IMR-90 (cell line): Measurements from ENCODE around the gene ABL1. TPM values are rescaled to one million over a fixed set of nuclear protein-coding genes. Genes with fewer than 3 reads are reported as not detected.

Source experiments
- ATAC-seq: fragments of 200-7000 bp; cut with Tn5 transposase; 2 replicates; pipeline ENCODE4 v1.9.1; 2020; ENCODE audit warnings: low read depth, mild to moderate bottlenecking, moderate library complexity
- BruUV-seq: library from RNA; stranded (reverse); fragments of 400-500 nt; replicated peaks from 2 replicates; lab custom pipeline; 2021; lab: Mats Ljungman, UMichigan
- CTCF ChIA-PET: fragments of 300-600 bp; formaldehyde crosslinking; extraction: SDS; loops from one replicate; lab custom pipeline; 2021; ENCODE audit warnings: antibody characterized with exemption; lab: Yijun Ruan, JAX
- POLR2A ChIA-PET: fragments of 300-600 bp; sonication (Branson Sonifier 250); formaldehyde crosslinking; loops from one replicate; lab custom pipeline; 2022; ENCODE audit warnings: antibody characterized with exemption; ENCODE audit not compliant: unreplicated experiment; lab: Charles Lee
- DNase-seq: peaks from one replicate; pipeline ENCODE4 v3.0.0; 2013
- H2AFZ ChIP-seq: replicated peaks from 2 replicates; pipeline ENCODE3; 2013; ENCODE audit warnings: low read length, mild to moderate bottlenecking; ENCODE audit not compliant: poor library complexity
- H2AK5ac ChIP-seq: 2 replicates; pipeline ENCODE4 v1.6.1; 2013; ENCODE audit warnings: low read depth, low read length, inconsistent platforms
- H2AK9ac ChIP-seq: replicated peaks from 2 replicates; pipeline ENCODE3; 2013; ENCODE audit warnings: mild to moderate bottlenecking, low read depth, low read length, moderate library complexity; ENCODE audit not compliant: poor library complexity
- H2BK120ac ChIP-seq: 2 replicates; pipeline ENCODE4 v1.6.1; 2013; ENCODE audit warnings: low read depth, low read length, inconsistent platforms
- H2BK15ac ChIP-seq: 3 replicates; pipeline ENCODE4 v1.6.1; 2013; ENCODE audit warnings: low read depth, low read length, inconsistent platforms
- H2BK20ac ChIP-seq: 2 replicates; pipeline ENCODE4 v1.6.1; 2013; ENCODE audit warnings: low read depth, mild to moderate bottlenecking, inconsistent platforms, low read length, moderate library complexity
- H2BK5ac ChIP-seq: 2 replicates; pipeline ENCODE4 v1.6.1; 2013; ENCODE audit warnings: mild to moderate bottlenecking, low read depth, low read length, inconsistent platforms; ENCODE audit not compliant: poor library complexity, severe bottlenecking
- H3K14ac ChIP-seq: replicated peaks from 2 replicates; pipeline ENCODE4 v1.6.1; 2013; ENCODE audit warnings: low read depth, low read length, inconsistent platforms
- H3K18ac ChIP-seq: 2 replicates; pipeline ENCODE4 v1.6.1; 2013; ENCODE audit warnings: low read depth, low read length, control low read depth
- H3K23ac ChIP-seq: 2 replicates; pipeline ENCODE4 v1.6.1; 2013; ENCODE audit warnings: low read depth, low read length, inconsistent platforms
- H3K27ac ChIP-seq: 2 replicates; pipeline ENCODE4 v1.5.1; 2013; ENCODE audit warnings: mild to moderate bottlenecking, control low read depth, low read length; ENCODE audit not compliant: insufficient read depth
- H3K27me3 ChIP-seq: 2 replicates; pipeline ENCODE4 v1.6.1; 2013; ENCODE audit warnings: low read length; ENCODE audit not compliant: control insufficient read depth, insufficient read depth
- H3K36me3 ChIP-seq: 2 replicates; pipeline ENCODE4 v1.6.1; 2013; ENCODE audit warnings: low read length, mixed read lengths; ENCODE audit not compliant: control insufficient read depth, insufficient read depth
- H3K4ac ChIP-seq: 2 replicates; pipeline ENCODE4 v1.6.1; 2013; ENCODE audit warnings: low read depth, low read length, inconsistent platforms
- H3K4me1 ChIP-seq: 2 replicates; pipeline ENCODE4 v1.6.1; 2013; ENCODE audit warnings: low read length, mixed read lengths; ENCODE audit not compliant: control insufficient read depth, insufficient read depth
- H3K4me2 ChIP-seq: 2 replicates; pipeline ENCODE4 v1.6.1; 2013; ENCODE audit warnings: low read depth, mild to moderate bottlenecking, control low read depth, low read length, moderate library complexity
- H3K4me3 ChIP-seq: 2 replicates; pipeline ENCODE4 v1.5.1; 2013; ENCODE audit warnings: low read depth, mild to moderate bottlenecking, control low read depth, low read length, moderate library complexity; ENCODE audit not compliant: insufficient read depth
- H3K56ac ChIP-seq: 2 replicates; pipeline ENCODE4 v1.6.1; 2013; ENCODE audit warnings: low read length, inconsistent platforms; ENCODE audit not compliant: insufficient read depth; ENCODE audit errors: extremely low read depth
- H3K79me1 ChIP-seq, 2 experiments: 2 replicates each; pipeline ENCODE4 v1.6.1; 2013; ENCODE audit warnings: low read length in 2 of 2, inconsistent platforms in 1 of 2, low read depth in 1 of 2
- H3K9ac ChIP-seq: 2 replicates; pipeline ENCODE4 v1.6.1; 2013; ENCODE audit warnings: low read depth, low read length, control low read depth
- H3K9me1 ChIP-seq: 2 replicates; pipeline ENCODE4 v1.6.1; 2013; ENCODE audit warnings: low read length, inconsistent platforms; ENCODE audit not compliant: insufficient read depth
- H3K9me3 ChIP-seq: 2 replicates; pipeline ENCODE4 v1.6.1; 2013; ENCODE audit warnings: low read length; ENCODE audit not compliant: control insufficient read depth, insufficient read depth
- H4K20me1 ChIP-seq: 2 replicates; pipeline ENCODE4 v1.6.1; 2013; ENCODE audit warnings: low read length, inconsistent platforms; ENCODE audit not compliant: insufficient read depth
- H4K5ac ChIP-seq: 2 replicates; pipeline ENCODE4 v1.6.1; 2013; ENCODE audit warnings: mild to moderate bottlenecking, low read depth, low read length, control low read depth
- H4K8ac ChIP-seq, 2 experiments: 2 replicates each; pipeline ENCODE4 v1.6.1; 2013; ENCODE audit warnings: low read depth in 2 of 2, low read length in 2 of 2, control low read depth in 1 of 2, inconsistent platforms in 1 of 2
- H4K91ac ChIP-seq: 2 replicates; pipeline ENCODE4 v1.6.1; 2013; ENCODE audit warnings: low read depth, low read length, inconsistent platforms; ENCODE audit not compliant: insufficient read depth
- BHLHE40 ChIP-seq: fragments of 150-350 bp; IDR thresholded peaks from 2 replicates; pipeline ENCODE4 v1.6.1; 2016; ENCODE audit warnings: mild to moderate bottlenecking, low read depth, low read length
- CEBPB ChIP-seq: IDR thresholded peaks from 2 replicates; pipeline ENCODE4 v1.6.1; 2012; ENCODE audit warnings: low read depth, low read length, improper control_type of control experiment
- CHD1 ChIP-seq: IDR thresholded peaks from 2 replicates; pipeline ENCODE4 v1.6.1; 2012; ENCODE audit warnings: low read depth, low read length, improper control_type of control experiment
- FOS ChIP-seq: fragments of 150-350 bp; IDR thresholded peaks from 2 replicates; pipeline ENCODE4 v1.6.1; 2016; ENCODE audit warnings: low read depth, low read length
- MAFK ChIP-seq: IDR thresholded peaks from 2 replicates; pipeline ENCODE4 v1.6.1; 2012; ENCODE audit warnings: low read depth, low read length, improper control_type of control experiment
- MAZ ChIP-seq: IDR thresholded peaks from 2 replicates; pipeline ENCODE4 v1.6.1; 2012; ENCODE audit warnings: low read depth, mild to moderate bottlenecking, low read length, improper control_type of control experiment, moderate library complexity, borderline replicate concordance
- MXI1 ChIP-seq: IDR thresholded peaks from 2 replicates; pipeline ENCODE4 v1.6.1; 2012; ENCODE audit warnings: low read depth, mild to moderate bottlenecking, low read length, moderate library complexity, borderline replicate concordance
- NFE2L2 ChIP-seq: fragments of 150-350 bp; IDR thresholded peaks from 2 replicates; pipeline ENCODE4 v1.6.1; 2016; ENCODE audit warnings: low read depth, mild to moderate bottlenecking, low read length
- POLR2A ChIP-seq: IDR thresholded peaks from 2 replicates; pipeline ENCODE4 v1.6.1; 2012; ENCODE audit warnings: mild to moderate bottlenecking, low read depth, low read length
- RAD21 ChIP-seq: IDR thresholded peaks from 2 replicates; pipeline ENCODE4 v1.6.1; 2012; ENCODE audit warnings: low read length, improper control_type of control experiment
- RCOR1 ChIP-seq: IDR thresholded peaks from 2 replicates; pipeline ENCODE4 v1.6.1; 2012; ENCODE audit warnings: mild to moderate bottlenecking, low read length, improper control_type of control experiment; ENCODE audit not compliant: insufficient replicate concordance
- RFX5 ChIP-seq: IDR thresholded peaks from 2 replicates; pipeline ENCODE4 v1.8.0; 2012; ENCODE audit warnings: low read depth, mild to moderate bottlenecking, low read length, moderate library complexity
- SMC3 ChIP-seq: fragments of 150-350 bp; IDR thresholded peaks from 2 replicates; pipeline ENCODE4 v1.6.1; 2016; ENCODE audit warnings: low read depth, mild to moderate bottlenecking, antibody characterized with exemption, low read length, moderate library complexity
- WGBS, 2 experiments: methylation state at CpG; one replicate each; pipeline versions ENCODE4 v1.1.5 to v1.1.7; 2013; ENCODE audit warnings: missing lambda C conversion rate in 2 of 2; ENCODE audit not compliant: insufficient read length in 1 of 2; ENCODE audit errors: extremely low coverage in 2 of 2; 5-methylcytosine and 5-hydroxymethylcytosine counted together
- dilution Hi-C: fragments of 300-500 bp; cut with HindIII; formaldehyde crosslinking; loops from one replicate; pipeline ENCODE4 v1.14.3; 2018; ENCODE audit warnings: low sequenced_read_pairs; ENCODE audit not compliant: unreplicated experiment
- in situ Hi-C: fragments of 300-500 bp; cut with MboI; formaldehyde crosslinking; loops from 3 replicates; pipeline ENCODE4 v1.14.3; 2019; ENCODE audit warnings: low sequenced_read_pairs, inconsistent platforms, mixed read lengths
- intact Hi-C: fragments of 100-400 bp; cut with micrococcal nuclease; formaldehyde crosslinking; loops from 2 replicates; pipeline ENCODE4 v1.10.0; 2022
- polyA plus RNA-seq, 3 experiments: library from polyadenylated mRNA; depleted of rRNA; stranded (reverse); fragments of >200 nt; gene quantifications; 2 replicates each; pipeline ENCODE4 v1.2.3, GENCODE V29; 2012; ENCODE audit warnings: low replicate concordance in 1 of 3
- total RNA-seq: library from RNA; depleted of rRNA; stranded (reverse); fragments of >200 nt; gene quantifications from 2 replicates; pipeline ENCODE4 v1.2.3, GENCODE V29; 2012
- TF ChIP-seq, protein P1 (sequence below): fragments of 150-350 bp; IDR thresholded peaks from 2 replicates; pipeline ENCODE4 v1.6.1; 2017; ENCODE audit warnings: mild to moderate bottlenecking, antibody characterized with exemption, low read length, low read depth
- TF ChIP-seq, protein P2 (sequence below): fragments of 150-350 bp; IDR thresholded peaks from 2 replicates; pipeline ENCODE4 v1.6.1; 2016; ENCODE audit warnings: low read depth, mild to moderate bottlenecking, low read length, moderate library complexity, borderline replicate concordance
- TF ChIP-seq, protein P3 (sequence below): conservative IDR thresholded peaks from 2 replicates; pipeline ENCODE4 v1.5.1; 2012; ENCODE audit warnings: mild to moderate bottlenecking, low read depth, low read length, improper control_type of control experiment

ABL1 gene
- total and polyA plus RNA-seq, 2 of the 4 experiments (the other 2 are of a cell fraction) = 33.7 to 49.1 TPM

DNA sequence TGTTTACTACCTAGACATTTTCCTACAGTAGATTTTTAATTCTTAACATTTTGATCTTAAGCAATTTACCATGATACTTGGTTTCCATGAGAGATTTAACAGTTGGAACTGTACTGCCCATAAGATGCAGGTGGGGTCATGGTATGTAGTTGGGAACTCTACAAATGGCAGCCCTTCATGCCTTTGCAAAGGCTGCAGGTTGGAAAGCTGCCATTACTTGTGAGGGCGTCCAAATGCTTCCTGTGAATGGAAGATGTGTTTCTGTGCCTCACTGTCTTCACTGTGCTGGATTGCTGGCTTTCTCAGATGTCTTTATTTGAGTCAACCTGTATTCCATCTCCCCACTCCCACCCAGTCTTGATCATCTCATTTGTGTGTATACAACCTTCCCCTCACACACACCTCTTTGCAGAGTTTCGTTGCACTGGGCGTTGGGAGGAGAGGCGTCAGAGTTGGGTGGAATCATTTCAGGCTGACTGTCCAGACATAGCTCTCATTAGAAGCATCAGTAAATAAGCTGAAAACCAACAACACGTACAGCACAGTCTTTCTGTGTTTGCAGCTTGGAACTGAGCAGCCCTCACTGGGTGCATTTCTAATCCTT lies 14.8 kb upstream of the ABL1 start:
- Histone ChIP-seq H3K4me1 (peaks cover 15% of the 10 kb centered on the region), H3K23ac (peak overlapping the region; percentile 79; the same call in 1 of the 2 replicates), H3K18ac (no peak overlapping the region), H2BK5ac (no peak overlapping the region), H4K91ac (no peak overlapping the region), H4K20me1 (0 out of 2 replicates have a peak, but pooled peaks cover 3% of the 10 kb centered on the region), H3K27ac (no peak overlapping the region), H2AK5ac (no peak overlapping the region), H3K4me3 (no peak overlapping the region), H4K5ac (no peak overlapping the region), H3K9me3 (no peaks in the 10 kb centered on the region), H3K9me1 (peaks cover 14% of the 10 kb centered on the region), H3K79me1 (peaks cover 13 to 52% of the 10 kb centered on the region in 2 experiments), H2BK120ac (no peak overlapping the region), H3K14ac (0 out of 2 replicates have a peak overlapping the region, but pooled peaks have one; percentile 55), H3K9ac (no peak overlapping the region), H2BK15ac (no peak overlapping the region), H3K56ac (no peak overlapping the region), H3K36me3 (no peaks in the 10 kb centered on the region), H2AK9ac (peak overlapping the region; percentile 25), H3K27me3 (no peaks in the 10 kb centered on the region), H2BK20ac (no peak overlapping the region), H2AFZ (no peak overlapping the region), H3K4ac (no peak overlapping the region), H3K4me2 (no peak overlapping the region), H4K8ac (peak overlapping the region in 1 of 2 experiments; percentile 26; a peak in 1 of 4 replicates)
- in situ Hi-C loops (no loop called here), dilution Hi-C loops (no loop called here), intact Hi-C loops (no loop called here)
- TF ChIP-seq BHLHE40 = no peak
- TF ChIP-seq RCOR1 = no peak
- no peak for TF ChIP-seq NFE2L2
- TF ChIP-seq MAZ = no peak
- no peak for TF ChIP-seq FOS
- TF ChIP-seq RFX5 = no peak
- TF ChIP-seq CEBPB = no peak
- TF ChIP-seq, protein P1, sequence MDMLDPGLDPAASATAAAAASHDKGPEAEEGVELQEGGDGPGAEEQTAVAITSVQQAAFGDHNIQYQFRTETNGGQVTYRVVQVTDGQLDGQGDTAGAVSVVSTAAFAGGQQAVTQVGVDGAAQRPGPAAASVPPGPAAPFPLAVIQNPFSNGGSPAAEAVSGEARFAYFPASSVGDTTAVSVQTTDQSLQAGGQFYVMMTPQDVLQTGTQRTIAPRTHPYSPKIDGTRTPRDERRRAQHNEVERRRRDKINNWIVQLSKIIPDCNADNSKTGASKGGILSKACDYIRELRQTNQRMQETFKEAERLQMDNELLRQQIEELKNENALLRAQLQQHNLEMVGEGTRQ = no peak
- no peak for TF ChIP-seq MAFK
- TF ChIP-seq, protein P2, sequence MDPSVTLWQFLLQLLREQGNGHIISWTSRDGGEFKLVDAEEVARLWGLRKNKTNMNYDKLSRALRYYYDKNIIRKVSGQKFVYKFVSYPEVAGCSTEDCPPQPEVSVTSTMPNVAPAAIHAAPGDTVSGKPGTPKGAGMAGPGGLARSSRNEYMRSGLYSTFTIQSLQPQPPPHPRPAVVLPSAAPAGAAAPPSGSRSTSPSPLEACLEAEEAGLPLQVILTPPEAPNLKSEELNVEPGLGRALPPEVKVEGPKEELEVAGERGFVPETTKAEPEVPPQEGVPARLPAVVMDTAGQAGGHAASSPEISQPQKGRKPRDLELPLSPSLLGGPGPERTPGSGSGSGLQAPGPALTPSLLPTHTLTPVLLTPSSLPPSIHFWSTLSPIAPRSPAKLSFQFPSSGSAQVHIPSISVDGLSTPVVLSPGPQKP = no peak
- no peak for TF ChIP-seq RAD21
- TF ChIP-seq, protein P3, sequence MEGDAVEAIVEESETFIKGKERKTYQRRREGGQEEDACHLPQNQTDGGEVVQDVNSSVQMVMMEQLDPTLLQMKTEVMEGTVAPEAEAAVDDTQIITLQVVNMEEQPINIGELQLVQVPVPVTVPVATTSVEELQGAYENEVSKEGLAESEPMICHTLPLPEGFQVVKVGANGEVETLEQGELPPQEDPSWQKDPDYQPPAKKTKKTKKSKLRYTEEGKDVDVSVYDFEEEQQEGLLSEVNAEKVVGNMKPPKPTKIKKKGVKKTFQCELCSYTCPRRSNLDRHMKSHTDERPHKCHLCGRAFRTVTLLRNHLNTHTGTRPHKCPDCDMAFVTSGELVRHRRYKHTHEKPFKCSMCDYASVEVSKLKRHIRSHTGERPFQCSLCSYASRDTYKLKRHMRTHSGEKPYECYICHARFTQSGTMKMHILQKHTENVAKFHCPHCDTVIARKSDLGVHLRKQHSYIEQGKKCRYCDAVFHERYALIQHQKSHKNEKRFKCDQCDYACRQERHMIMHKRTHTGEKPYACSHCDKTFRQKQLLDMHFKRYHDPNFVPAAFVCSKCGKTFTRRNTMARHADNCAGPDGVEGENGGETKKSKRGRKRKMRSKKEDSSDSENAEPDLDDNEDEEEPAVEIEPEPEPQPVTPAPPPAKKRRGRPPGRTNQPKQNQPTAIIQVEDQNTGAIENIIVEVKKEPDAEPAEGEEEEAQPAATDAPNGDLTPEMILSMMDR = no peak
- TF ChIP-seq CHD1 = no peak
- TF ChIP-seq SMC3 = no peak
- TF ChIP-seq POLR2A = no peak
- no peak for TF ChIP-seq MXI1
- CTCF ChIA-PET = no interaction called here
- POLR2A ChIA-PET = no interaction called here
- DNase-seq (no peak), ATAC-seq (no peak)
- WGBS, 2 experiments = no CpG with 5 or more reads among the region's 5 CpGs
- no TSS peak for BruUV-seq
